HEK293 (cell line): ENCODE results near the gene SNCAIP.

Experiments used
- CTCF ChIA-PET: fragments of 350-600 bp; formaldehyde crosslinking; extraction: SDS; loops from one replicate; lab custom pipeline; 2021; ENCODE audit warnings: antibody characterized with exemption; lab: Yijun Ruan, JAX
- POLR2A ChIA-PET: fragments of 300-600 bp; formaldehyde crosslinking; extraction: SDS; loops from one replicate; lab custom pipeline; 2020; ENCODE audit warnings: antibody characterized with exemption, inconsistent platforms; lab: Yijun Ruan, JAX
- H3K27ac ChIP-seq: fragments of 200-500 bp; sonication (Bioruptor generic); 2 replicates; pipeline ENCODE4 v1.5.1; 2014; ENCODE audit warnings: low read depth, low read length, control low read depth, inconsistent platforms; ENCODE audit errors: extremely low read depth
- H3K36me3 ChIP-seq, 2 experiments: fragments of 200-500 bp in 1 of 2; sonication (Bioruptor generic) in 1 of 2; 1 replicate in 1 of 2; 2 replicates in 1 of 2; pipeline ENCODE4 v1.5.1; 2014 to 2017; ENCODE audit warnings: inconsistent platforms in 2 of 2, low read length in 2 of 2; ENCODE audit not compliant: control insufficient read depth in 2 of 2, insufficient read depth in 1 of 2
- H3K4me1 ChIP-seq: fragments of 200-500 bp; sonication (Bioruptor generic); 2 replicates; pipeline ENCODE4 v1.5.1; 2014; ENCODE audit warnings: mild to moderate bottlenecking, low read length, inconsistent platforms; ENCODE audit not compliant: control insufficient read depth, insufficient read depth
- H3K4me3 ChIP-seq: 2 replicates; pipeline ENCODE4 v1.5.1; 2011; ENCODE audit warnings: low read depth, mild to moderate bottlenecking, control low read depth, low read length, moderate library complexity
- H3K9me3 ChIP-seq: fragments of 200-500 bp; sonication (Bioruptor generic); 2 replicates; pipeline ENCODE4 v1.5.1; 2014; ENCODE audit warnings: low read depth, low read length, inconsistent platforms; ENCODE audit not compliant: control insufficient read depth, insufficient read depth
- BCL11B ChIP-seq: fragments of 450-650 bp; formaldehyde crosslinking; IDR thresholded peaks from 2 replicates; pipeline ENCODE4 v1.5.1; 2016; ENCODE audit warnings: low read depth, missing biosample characterization, missing genetic modification characterization
- PRDM2 ChIP-seq: fragments of 450-650 bp; formaldehyde crosslinking; IDR thresholded peaks from 2 replicates; pipeline ENCODE4 v1.5.1; 2016; ENCODE audit warnings: missing biosample characterization, missing genetic modification characterization, borderline replicate concordance
- ZBTB1 ChIP-seq: fragments of 450-650 bp; formaldehyde crosslinking; IDR thresholded peaks from 2 replicates; pipeline ENCODE4 v1.5.1; 2016; ENCODE audit warnings: missing biosample characterization, missing genetic modification characterization
- ZBTB17 ChIP-seq: fragments of 450-650 bp; formaldehyde crosslinking; IDR thresholded peaks from 2 replicates; pipeline ENCODE4 v1.5.1; 2016; ENCODE audit warnings: missing biosample characterization, missing genetic modification characterization
- ZBTB21 ChIP-seq: fragments of 450-650 bp; formaldehyde crosslinking; IDR thresholded peaks from 2 replicates; pipeline ENCODE4 v1.5.1; 2017; ENCODE audit warnings: missing biosample characterization, missing genetic modification characterization
- ZBTB49 ChIP-seq: fragments of 450-650 bp; formaldehyde crosslinking; IDR thresholded peaks from 2 replicates; pipeline ENCODE4 v1.5.1; 2016; ENCODE audit warnings: missing biosample characterization, missing genetic modification characterization, low read depth
- ZNF133 ChIP-seq: fragments of 450-650 bp; formaldehyde crosslinking; IDR thresholded peaks from 2 replicates; pipeline ENCODE4 v1.5.1; 2016; ENCODE audit warnings: missing biosample characterization, missing genetic modification characterization
- ZNF211 ChIP-seq: fragments of 450-650 bp; formaldehyde crosslinking; IDR thresholded peaks from 2 replicates; pipeline ENCODE4 v1.5.1; 2016; ENCODE audit warnings: low read depth, missing biosample characterization, missing genetic modification characterization
- ZNF221 ChIP-seq: fragments of 450-650 bp; formaldehyde crosslinking; IDR thresholded peaks from 2 replicates; pipeline ENCODE4 v1.5.1; 2017; ENCODE audit warnings: missing biosample characterization, missing genetic modification characterization, borderline replicate concordance
- ZNF223 ChIP-seq: fragments of 450-650 bp; formaldehyde crosslinking; IDR thresholded peaks from 2 replicates; pipeline ENCODE4 v1.5.1; 2016; ENCODE audit warnings: missing biosample characterization, missing genetic modification characterization
- ZNF23 ChIP-seq: fragments of 450-650 bp; formaldehyde crosslinking; IDR thresholded peaks from 2 replicates; pipeline ENCODE4 v1.5.1; 2016; ENCODE audit warnings: missing biosample characterization, missing genetic modification characterization, borderline replicate concordance
- ZNF302 ChIP-seq: fragments of 450-650 bp; formaldehyde crosslinking; IDR thresholded peaks from 2 replicates; pipeline ENCODE4 v1.5.1; 2016; ENCODE audit warnings: missing biosample characterization, missing genetic modification characterization, low read depth
- ZNF426 ChIP-seq: fragments of 450-650 bp; formaldehyde crosslinking; IDR thresholded peaks from 2 replicates; pipeline ENCODE4 v1.5.1; 2017; ENCODE audit warnings: missing biosample characterization, missing genetic modification characterization, mild to moderate bottlenecking, inconsistent platforms, moderate library complexity
- ZNF514 ChIP-seq: fragments of 450-650 bp; formaldehyde crosslinking; IDR thresholded peaks from 2 replicates; pipeline ENCODE4 v1.5.1; 2016; ENCODE audit warnings: missing biosample characterization, missing genetic modification characterization
- ZNF560 ChIP-seq: fragments of 450-650 bp; formaldehyde crosslinking; IDR thresholded peaks from 2 replicates; pipeline ENCODE4 v1.5.1; 2017; ENCODE audit warnings: missing biosample characterization, missing genetic modification characterization, borderline replicate concordance
- ZNF624 ChIP-seq: fragments of 450-650 bp; formaldehyde crosslinking; IDR thresholded peaks from 2 replicates; pipeline ENCODE4 v1.5.1; 2017; ENCODE audit warnings: missing biosample characterization, missing genetic modification characterization
- ZNF677 ChIP-seq: fragments of 450-650 bp; IDR thresholded peaks from 2 replicates; pipeline ENCODE4 v1.5.0; 2018; ENCODE audit warnings: missing biosample characterization, mild to moderate bottlenecking, missing genetic modification characterization, moderate library complexity
- ZNF777 ChIP-seq: fragments of 450-650 bp; formaldehyde crosslinking; IDR thresholded peaks from 2 replicates; pipeline ENCODE4 v1.5.1; 2017; ENCODE audit warnings: missing biosample characterization, missing genetic modification characterization, borderline replicate concordance
- ZNF843 ChIP-seq: fragments of 450-650 bp; formaldehyde crosslinking; IDR thresholded peaks from 2 replicates; pipeline ENCODE4 v1.5.1; 2016; ENCODE audit warnings: missing biosample characterization, missing genetic modification characterization

The SNCAIP gene

GRCh38 chr5:122420537-122421236 is 108.7 kb downstream of the SNCAIP start:
- ChIA-PET CTCF (no interaction called here), POLR2A (no interaction called here)
- Histone ChIP-seq H3K9me3 (no peaks in the 10 kb centered on the region), H3K27ac (no peak overlapping the region), H3K36me3 (peaks cover 0 to 6% of the 10 kb centered on the region in 2 experiments; a peak in 1 of 3 replicates), H3K4me3 (no peak overlapping the region), H3K4me1 (peaks cover 3% of the 10 kb centered on the region; the same call in 1 of the 2 replicates)
- no peak for TF ChIP-seq ZBTB49 (tag by site-specific recombination)
- no peak for TF ChIP-seq ZNF843 (tag by site-specific recombination)
- TF ChIP-seq ZBTB21 (tag by site-specific recombination) = no peak
- no peak for TF ChIP-seq ZNF560 (tag by site-specific recombination)
- no peak for TF ChIP-seq ZNF223 (tag by site-specific recombination)
- TF ChIP-seq ZBTB1 (tag by site-specific recombination) = no peak
- TF ChIP-seq ZNF777 = no peak
- TF ChIP-seq ZNF426 (tag by site-specific recombination) = no peak
- TF ChIP-seq ZNF624 (tag by site-specific recombination) = no peak

GRCh38 chr5:122421374-122422079 is 109.5 kb downstream of the SNCAIP start:
- Histone ChIP-seq H3K4me1 (peaks cover 3% of the 10 kb centered on the region; the same call in 1 of the 2 replicates), H3K27ac (no peak overlapping the region), H3K36me3 (peaks cover 0 to 6% of the 10 kb centered on the region in 2 experiments; a peak in 1 of 3 replicates), H3K4me3 (no peak overlapping the region), H3K9me3 (no peaks in the 10 kb centered on the region)
- CTCF ChIA-PET = no interaction called here
- TF ChIP-seq ZNF221 (tag by site-specific recombination) (no peak), ZNF133 (no peak), ZNF23 (tag by site-specific recombination) (no peak)
- POLR2A ChIA-PET = no interaction called here

GRCh38 chr5:122423221-122423620 is 111.2 kb downstream of the SNCAIP start:
- peaks cover 3% of the 10 kb centered on the region; the same call in 1 of the 2 replicates for H3K4me1 ChIP-seq
- no peaks in the 10 kb centered on the region for H3K9me3 ChIP-seq
- no peak for TF ChIP-seq ZNF677 (tag by site-specific recombination)
- no peak for TF ChIP-seq BCL11B (tag by site-specific recombination)
- TF ChIP-seq, all 188 proteins: peak for 0
- no peak overlapping the region for H3K4me3 ChIP-seq
- H3K27ac ChIP-seq = no peak overlapping the region
- POLR2A ChIA-PET = no interaction called here
- CTCF ChIA-PET = interaction anchor here (0.6 to 1.1 kb wide), 2 partner anchors 8 to 104 kb away, joined by 3 to 4 read pairs; no protein-coding TSS in a partner anchor
- H3K36me3 ChIP-seq = peaks cover 0 to 6% of the 10 kb centered on the region in 2 experiments; a peak in 1 of 3 replicates

- no peaks in the 10 kb centered on the region for H3K9me3 ChIP-seq
- H3K36me3 ChIP-seq = peaks cover 0 to 6% of the 10 kb centered on the region in 2 experiments; a peak in 1 of 3 replicates
- H3K27ac ChIP-seq = no peak overlapping the region
- no peak overlapping the region for H3K4me3 ChIP-seq
- ChIA-PET CTCF (interaction anchor here (0.7 to 2.4 kb wide), 4 partner anchors 9 to 228 kb away, joined by 3 to 7 read pairs (median 3); no protein-coding TSS in a partner anchor), POLR2A (no interaction called here)
- peaks cover 3% of the 10 kb centered on the region; the same call in 1 of the 2 replicates for H3K4me1 ChIP-seq
- TF ChIP-seq ZNF302 (tag by site-specific recombination) = no peak
- no peak for TF ChIP-seq ZNF211
- TF ChIP-seq PRDM2 (tag by site-specific recombination) = no peak
- TF ChIP-seq ZNF514 = no peak
- TF ChIP-seq ZBTB17 (tag by site-specific recombination) = no peak
Measured at GRCh38 chr5:122424132-122424531, 112.1 kb downstream of the SNCAIP start.
